Measurements from ENCODE around the gene PTPRG.

DNA sequence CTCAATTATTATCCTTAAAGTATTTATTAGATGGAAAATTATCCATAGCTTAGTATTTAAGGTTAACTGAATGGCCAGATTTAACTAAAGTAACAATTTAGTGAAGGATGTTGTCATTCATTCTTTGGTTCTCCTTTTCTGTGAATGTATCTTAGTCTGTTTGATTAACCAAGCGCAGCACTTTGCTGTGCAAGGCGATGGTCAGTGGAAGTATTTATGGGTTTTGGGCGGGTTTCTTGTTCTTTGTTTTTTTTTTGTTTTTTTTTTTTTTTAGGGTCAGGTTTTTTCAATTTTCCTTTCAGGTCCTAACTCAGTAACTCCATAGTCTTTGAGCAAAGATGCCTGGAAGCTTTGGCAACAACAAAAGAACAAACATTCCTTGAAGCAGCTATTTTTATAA, 328.8 kb downstream of the PTPRG start:
- TF ChIP-seq, protein P1, sequence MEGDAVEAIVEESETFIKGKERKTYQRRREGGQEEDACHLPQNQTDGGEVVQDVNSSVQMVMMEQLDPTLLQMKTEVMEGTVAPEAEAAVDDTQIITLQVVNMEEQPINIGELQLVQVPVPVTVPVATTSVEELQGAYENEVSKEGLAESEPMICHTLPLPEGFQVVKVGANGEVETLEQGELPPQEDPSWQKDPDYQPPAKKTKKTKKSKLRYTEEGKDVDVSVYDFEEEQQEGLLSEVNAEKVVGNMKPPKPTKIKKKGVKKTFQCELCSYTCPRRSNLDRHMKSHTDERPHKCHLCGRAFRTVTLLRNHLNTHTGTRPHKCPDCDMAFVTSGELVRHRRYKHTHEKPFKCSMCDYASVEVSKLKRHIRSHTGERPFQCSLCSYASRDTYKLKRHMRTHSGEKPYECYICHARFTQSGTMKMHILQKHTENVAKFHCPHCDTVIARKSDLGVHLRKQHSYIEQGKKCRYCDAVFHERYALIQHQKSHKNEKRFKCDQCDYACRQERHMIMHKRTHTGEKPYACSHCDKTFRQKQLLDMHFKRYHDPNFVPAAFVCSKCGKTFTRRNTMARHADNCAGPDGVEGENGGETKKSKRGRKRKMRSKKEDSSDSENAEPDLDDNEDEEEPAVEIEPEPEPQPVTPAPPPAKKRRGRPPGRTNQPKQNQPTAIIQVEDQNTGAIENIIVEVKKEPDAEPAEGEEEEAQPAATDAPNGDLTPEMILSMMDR (IDR thresholded peaks at IDR 0.05 in 4 of 5, conservative IDR thresholded peaks at IDR 0.05 in 1 of 5): no peak
- no peak for TF ChIP-seq POLR2A (IDR thresholded peaks at IDR 0.05)
